ENCODE measurements around the gene ATXN2. TPM values are rescaled to one million over a fixed set of nuclear protein-coding genes. Genes with fewer than 3 reads are reported as not detected.
A peak's percentile ranks its signal among the peaks of the same experiment; 100 is the strongest.
"Not testable (repeated sequence)": the region's sequence is repeated elsewhere in the genome, so short reads cannot be mapped to it uniquely, and the experiment has no call there.

The ATXN2 gene
- polyA plus RNA-seq, 4 donors, result 67.8 to 92.8 (median 83.5) TPM

- no peak for DNase-seq (ENCODE audit: low read depth in 4 of 4, low spot score in 3 of 4)
Measured at GRCh38 chr12:111406474-111407376, 192.4 kb downstream of the ATXN2 start.

GRCh38 chr12:111405859-111406473 lies 193.1 kb downstream of the ATXN2 start, which contains the start of gene SH2B3:
SH2B3 (plus strand) TSS chr12:111405923; CDS start chr12:111418146, 12,223 bp downstream.
- no peak for DNase-seq (ENCODE audit: low read depth in 4 of 4, low spot score in 3 of 4)

GRCh38 chr12:111405149-111405858 lies 193.8 kb downstream of the ATXN2 start:
- DNase-seq (ENCODE audit: low read depth in 4 of 4, low spot score in 3 of 4), result peak; percentile 69 to 78 (median 72)

DNA sequence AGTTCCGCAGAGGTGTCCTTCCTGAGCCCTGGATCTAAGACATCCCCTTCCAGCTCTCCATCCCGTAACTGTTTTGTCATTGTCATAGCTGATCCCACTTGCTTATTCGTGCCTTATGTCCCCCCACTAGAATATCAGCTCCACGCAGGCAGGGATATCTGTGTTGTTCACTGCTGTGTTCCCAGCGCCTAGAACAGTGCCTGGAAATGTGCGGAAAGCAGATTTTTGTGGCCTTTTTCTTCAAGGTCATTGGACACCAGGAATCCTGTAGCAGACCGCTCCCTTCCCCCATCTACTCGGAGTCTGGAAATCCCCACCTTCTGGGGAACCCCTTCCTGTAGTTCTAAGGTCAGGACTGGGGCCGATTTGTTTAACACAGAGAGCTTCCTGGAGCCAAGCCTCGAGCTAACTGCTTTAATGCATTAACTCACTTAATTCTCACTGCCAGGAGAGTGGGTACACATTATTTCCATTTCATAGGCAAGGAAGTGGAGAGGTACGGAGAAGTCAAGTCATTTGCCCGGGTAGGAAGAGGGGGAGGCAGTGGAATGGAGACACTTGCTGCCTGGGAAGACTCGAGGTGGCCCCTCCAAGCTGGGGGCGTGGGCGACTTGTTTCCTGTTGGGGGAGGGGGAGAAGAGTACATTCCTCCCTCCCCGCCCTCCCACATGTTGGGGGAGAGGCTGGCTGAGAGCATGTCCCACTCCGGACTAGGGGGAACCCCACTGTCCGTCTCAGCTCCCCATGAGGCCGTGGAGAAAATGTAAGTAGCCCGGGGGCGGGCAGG lies 194.6 kb downstream of the ATXN2 start:
- DNase-seq (ENCODE audit: low read depth in 4 of 4, low spot score in 3 of 4), result no peak

DNA sequence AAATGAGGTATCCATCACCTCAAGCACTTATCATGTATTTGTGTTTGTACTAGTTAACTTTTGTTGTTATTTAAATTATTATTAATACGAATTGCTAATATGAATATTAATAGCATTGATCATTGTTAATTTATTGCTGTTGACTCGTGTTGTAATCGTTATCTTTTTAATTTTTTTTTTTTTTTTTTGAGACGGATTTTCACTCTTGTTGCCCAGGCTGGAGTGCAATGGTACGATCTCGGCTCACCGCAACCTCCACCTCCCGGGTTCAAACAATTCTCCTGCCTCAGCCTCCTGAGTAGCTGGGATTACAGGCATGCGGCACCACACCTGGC lies 196.7 kb downstream of the ATXN2 start:
- not testable (repeated sequence) for DNase-seq (ENCODE audit: low read depth in 4 of 4, low spot score in 3 of 4)

Other genes with a start within 250 kb of the ATXN2 start
- gene PHETA1, start 230.2 kb downstream of the ATXN2 start, polyA plus RNA-seq (ENCODE audit: insufficient read length in 4 of 4), result 10 to 100 TPM in 3 of 4 donors, 1 to 10 TPM in 1; 8.8 to 14.4 (median 10.9) TPM
- gene SH2B3, start 193.4 kb downstream of the ATXN2 start, polyA plus RNA-seq (ENCODE audit: insufficient read length in 4 of 4), result 10 to 100 TPM; 14.6 to 18.0 (median 16.9) TPM
- gene BRAP, start 86.6 kb upstream of the ATXN2 start, polyA plus RNA-seq (ENCODE audit: insufficient read length in 4 of 4), result 10 to 100 TPM; 17.1 to 23.6 (median 20.4) TPM
- 10 to 100 TPM; 22.5 to 50.0 (median 37.9) TPM for gene ACAD10, start 86.7 kb upstream of the ATXN2 start, polyA plus RNA-seq (ENCODE audit: insufficient read length in 4 of 4)
- 100 to 1,000 TPM in 1 of 4 donors, 10 to 100 TPM in 3; 86.7 to 127 (median 93.2) TPM for gene ALDH2, start 167.6 kb upstream of the ATXN2 start, polyA plus RNA-seq (ENCODE audit: insufficient read length in 4 of 4)
- 10 to 100 TPM; 37.1 to 56.6 (median 49.3) TPM for gene MAPKAPK5, start 242.9 kb upstream of the ATXN2 start, polyA plus RNA-seq (ENCODE audit: insufficient read length in 4 of 4)

Data from left renal pelvis (tissue), 4 donors.